ENCODE measurements around the gene CEP350.
"Not testable (repeated sequence)": the region's sequence is repeated elsewhere in the genome, so short reads cannot be mapped to it uniquely, and the experiment has no call there.

CEP350 gene

GRCh38 chr1:179939941-179940340 is 14.7 kb upstream of the CEP350 start:
- no peak for DNase-seq (ENCODE audit: low read depth in 3 of 3)

GRCh38 chr1:179941454-179941853 is 13.2 kb upstream of the CEP350 start:
- no peak for DNase-seq (ENCODE audit: low read depth in 3 of 3)

GRCh38 chr1:179950651-179951050 is 4.0 kb upstream of the CEP350 start:
- DNase-seq (ENCODE audit: low read depth in 3 of 3) = no peak

- no peak for DNase-seq (ENCODE audit: low read depth in 3 of 3)
Observed at GRCh38 chr1:179951383-179952144, 3.0 kb upstream of the CEP350 start.

- no peak for DNase-seq (ENCODE audit: low read depth in 3 of 3)
Observed at GRCh38 chr1:179952186-179952585, 2.4 kb upstream of the CEP350 start.

- peak; percentile 22 to 32 (median 31) for DNase-seq (ENCODE audit: low read depth in 3 of 3)
Observed at GRCh38 chr1:179953974-179954492, 577 bp upstream of the CEP350 start.

- peak in 1 of 3 donors; percentile 1 for DNase-seq (ENCODE audit: low read depth in 3 of 3)
Observed at GRCh38 chr1:179955287-179955680, 674 bp downstream of the CEP350 start.

GRCh38 chr1:179955731-179956130 is 1.1 kb downstream of the CEP350 start:
- no peak for DNase-seq (ENCODE audit: low read depth in 3 of 3)

- DNase-seq (ENCODE audit: low read depth in 3 of 3) = no peak
Observed at GRCh38 chr1:179958359-179958758, 3.7 kb downstream of the CEP350 start.

- DNase-seq (ENCODE audit: low read depth in 3 of 3) = not testable (repeated sequence)
Observed at GRCh38 chr1:179962168-179962567, 7.6 kb downstream of the CEP350 start.

- DNase-seq (ENCODE audit: low read depth in 3 of 3) = no peak
Observed at GRCh38 chr1:179966551-179966950, 11.9 kb downstream of the CEP350 start.

GRCh38 chr1:179968284-179968993 is 13.8 kb downstream of the CEP350 start:
- DNase-seq (ENCODE audit: low read depth in 3 of 3) = no peak

- no peak for DNase-seq (ENCODE audit: low read depth in 3 of 3)
Observed at GRCh38 chr1:179968994-179969919, 14.6 kb downstream of the CEP350 start.

GRCh38 chr1:179969962-179970361 is 15.4 kb downstream of the CEP350 start:
- DNase-seq (ENCODE audit: low read depth in 3 of 3) = no peak

- DNase-seq (ENCODE audit: low read depth in 3 of 3) = no peak
Observed at GRCh38 chr1:179971563-179972496, 17.2 kb downstream of the CEP350 start.

GRCh38 chr1:179973198-179974110 is 18.8 kb downstream of the CEP350 start:
- DNase-seq (ENCODE audit: low read depth in 3 of 3) = no peak

GRCh38 chr1:179976970-179977651 is 22.5 kb downstream of the CEP350 start:
- no peak for DNase-seq (ENCODE audit: low read depth in 3 of 3)

GRCh38 chr1:179978199-179979079 is 23.8 kb downstream of the CEP350 start:
- DNase-seq (ENCODE audit: low read depth in 3 of 3) = no peak
